ENCODE measurements around the gene METTL15.

- TF ChIP-seq CTCF (conservative IDR thresholded peaks at IDR 0.05; ENCODE audit: low read depth in 2 of 2) (no peak), POLR2AphosphoS5 (IDR thresholded peaks at IDR 0.05; ENCODE audit: low read depth) (no peak), EZH2phosphoT487 (IDR thresholded peaks at IDR 0.05; ENCODE audit: unreplicated experiment) (no peak), ETS1 (IDR thresholded peaks at IDR 0.05) (no peak), CREB1 (CRISPR knock-in tag; IDR thresholded peaks at IDR 0.05; ENCODE audit: low read depth) (no peak)
These were observed 135.4 kb downstream of the METTL15 start for GRCh38 chr11:28243581-28243980.

All from GM23338 (cell line).